Measurements from ENCODE around the gene BTG1. TPM values are rescaled to one million over a fixed set of nuclear protein-coding genes. Genes with fewer than 3 reads are reported as not detected.

The BTG1 gene
- polyA plus RNA-seq, 3 donors: 189 to 242 (median 192) TPM

GRCh38 chr12:92193063-92193462 lies 47.4 kb upstream of the BTG1 start:
- H3K9me3 ChIP-seq (replicated peaks in 1 of 2; ENCODE audit: control insufficient read depth in 1 of 2, insufficient read depth in 1 of 2, low read length in 2 of 2): peaks cover 8 to 11% of the 10 kb centered on the region in 2 donors
- TF ChIP-seq CTCF (IDR thresholded peaks at IDR 0.05): no peak
- no peaks in the 10 kb centered on the region for H3K27me3 ChIP-seq (ENCODE audit: control insufficient read depth in 2 of 2, insufficient read depth in 2 of 2, low read length in 2 of 2)
- peak overlapping the region in 1 of 2 donors; percentile 31 for H3K27ac ChIP-seq (ENCODE audit: low read depth in 1 of 2, low read length in 2 of 2)
- peaks cover 2 to 14% (median 10%) of the 10 kb centered on the region in 7 donors for H3K9me3 Mint-ChIP-seq
- no peaks in the 10 kb centered on the region for H4K20me1 ChIP-seq (ENCODE audit: insufficient read depth, low read length)
- WGBS (ENCODE audit: insufficient coverage): no CpG with 5 or more reads among the region's 2 CpGs
- peaks cover 22% of the 10 kb centered on the region for H3K4me1 Mint-ChIP-seq
- H2AFZ ChIP-seq (ENCODE audit: insufficient read depth, low read depth, low read length, poor library complexity, severe bottlenecking): peak overlapping the region; percentile 21
- H3K4me3 ChIP-seq (replicated peaks in 1 of 3; ENCODE audit: low read depth in 2 of 3, low read length in 3 of 3): no peak overlapping the region
- no peaks in the 10 kb centered on the region for H3K79me2 ChIP-seq (ENCODE audit: insufficient read depth, low read length)
- H3K27me3 Mint-ChIP-seq (ENCODE audit: low read depth in 3 of 3): peaks cover 0 to 1% (median 0%) of the 10 kb centered on the region in 3 donors
- intact Hi-C loops (cut with micrococcal nuclease): no loop called here
- no peak overlapping the region for H3K4me3 Mint-ChIP-seq
- no peak for DNase-seq
- H3K27ac Mint-ChIP-seq: peak overlapping the region in 1 of 7 donors; percentile 6
- no peak overlapping the region for H3K4me2 ChIP-seq (replicated peaks; ENCODE audit: extremely low read depth, low read length, poor library complexity, severe bottlenecking)
- peaks cover 2% of the 10 kb centered on the region in 2 donors for H3K36me3 Mint-ChIP-seq
- H3K36me3 ChIP-seq (replicated peaks in 1 of 2; ENCODE audit: control insufficient read depth in 1 of 2, insufficient read depth in 2 of 2, low read length in 2 of 2): no peaks in the 10 kb centered on the region
- H3K9ac ChIP-seq (ENCODE audit: insufficient read depth, low read length, poor library complexity, severe bottlenecking): no peak overlapping the region
- peaks cover 11 to 14% of the 10 kb centered on the region in 2 donors for H3K4me1 ChIP-seq (ENCODE audit: control insufficient read depth in 1 of 2, insufficient read depth in 2 of 2, low read length in 2 of 2)

GRCh38 chr12:92192360-92192759 lies 46.7 kb upstream of the BTG1 start:
- H3K9me3 ChIP-seq (replicated peaks in 1 of 2; ENCODE audit: control insufficient read depth in 1 of 2, insufficient read depth in 1 of 2, low read length in 2 of 2): peaks cover 7 to 11% of the 10 kb centered on the region in 2 donors
- no peak for TF ChIP-seq CTCF (IDR thresholded peaks at IDR 0.05)
- H3K4me2 ChIP-seq (replicated peaks; ENCODE audit: extremely low read depth, low read length, poor library complexity, severe bottlenecking): no peak overlapping the region
- Mint-ChIP-seq H3K4me1 (peaks cover 22% of the 10 kb centered on the region), H3K36me3 (peaks cover 2% of the 10 kb centered on the region in 2 donors), H3K27me3 (ENCODE audit: low read depth in 3 of 3) (peaks cover 0 to 1% (median 0%) of the 10 kb centered on the region in 3 donors), H3K9me3 (peaks cover 2 to 13% (median 9%) of the 10 kb centered on the region in 7 donors), H3K4me3 (no peak overlapping the region), H3K27ac (no peak overlapping the region)
- DNase-seq: no peak
- no peaks in the 10 kb centered on the region for H4K20me1 ChIP-seq (ENCODE audit: insufficient read depth, low read length)
- H3K27me3 ChIP-seq (ENCODE audit: control insufficient read depth in 2 of 2, insufficient read depth in 2 of 2, low read length in 2 of 2): no peaks in the 10 kb centered on the region
- no peak overlapping the region for H3K27ac ChIP-seq (ENCODE audit: low read depth in 1 of 2, low read length in 2 of 2)
- intact Hi-C loops (cut with micrococcal nuclease): no loop called here
- H3K79me2 ChIP-seq (ENCODE audit: insufficient read depth, low read length): no peaks in the 10 kb centered on the region
- H3K9ac ChIP-seq (ENCODE audit: insufficient read depth, low read length, poor library complexity, severe bottlenecking): no peak overlapping the region
- H3K36me3 ChIP-seq (replicated peaks in 1 of 2; ENCODE audit: control insufficient read depth in 1 of 2, insufficient read depth in 2 of 2, low read length in 2 of 2): no peaks in the 10 kb centered on the region
- no peak overlapping the region for H2AFZ ChIP-seq (ENCODE audit: insufficient read depth, low read depth, low read length, poor library complexity, severe bottlenecking)
- H3K4me3 ChIP-seq (replicated peaks in 1 of 3; ENCODE audit: low read depth in 2 of 3, low read length in 3 of 3): no peak overlapping the region
- H3K4me1 ChIP-seq (ENCODE audit: control insufficient read depth in 1 of 2, insufficient read depth in 2 of 2, low read length in 2 of 2): peaks cover 11 to 14% of the 10 kb centered on the region in 2 donors

Measured in CD14-positive monocyte (primary cell).